DND-41 (cell line): ENCODE data around the gene TRIM68.

Experiments used
- EZH2 ChIP-seq: IDR thresholded peaks from 3 replicates; pipeline ENCODE4 v1.6.1; 2012; ENCODE audit warnings: borderline replicate concordance, low read depth, mild to moderate bottlenecking, moderate library complexity, low read length, inconsistent platforms; ENCODE audit not compliant: severe bottlenecking
- TF ChIP-seq, protein P1 (sequence below): IDR thresholded peaks from 2 replicates; pipeline ENCODE4 v1.5.1; 2012; ENCODE audit warnings: borderline replicate concordance, low read length, moderate library complexity, mild to moderate bottlenecking; ENCODE audit not compliant: poor library complexity, severe bottlenecking; ENCODE audit errors: extremely low read depth

DNA sequence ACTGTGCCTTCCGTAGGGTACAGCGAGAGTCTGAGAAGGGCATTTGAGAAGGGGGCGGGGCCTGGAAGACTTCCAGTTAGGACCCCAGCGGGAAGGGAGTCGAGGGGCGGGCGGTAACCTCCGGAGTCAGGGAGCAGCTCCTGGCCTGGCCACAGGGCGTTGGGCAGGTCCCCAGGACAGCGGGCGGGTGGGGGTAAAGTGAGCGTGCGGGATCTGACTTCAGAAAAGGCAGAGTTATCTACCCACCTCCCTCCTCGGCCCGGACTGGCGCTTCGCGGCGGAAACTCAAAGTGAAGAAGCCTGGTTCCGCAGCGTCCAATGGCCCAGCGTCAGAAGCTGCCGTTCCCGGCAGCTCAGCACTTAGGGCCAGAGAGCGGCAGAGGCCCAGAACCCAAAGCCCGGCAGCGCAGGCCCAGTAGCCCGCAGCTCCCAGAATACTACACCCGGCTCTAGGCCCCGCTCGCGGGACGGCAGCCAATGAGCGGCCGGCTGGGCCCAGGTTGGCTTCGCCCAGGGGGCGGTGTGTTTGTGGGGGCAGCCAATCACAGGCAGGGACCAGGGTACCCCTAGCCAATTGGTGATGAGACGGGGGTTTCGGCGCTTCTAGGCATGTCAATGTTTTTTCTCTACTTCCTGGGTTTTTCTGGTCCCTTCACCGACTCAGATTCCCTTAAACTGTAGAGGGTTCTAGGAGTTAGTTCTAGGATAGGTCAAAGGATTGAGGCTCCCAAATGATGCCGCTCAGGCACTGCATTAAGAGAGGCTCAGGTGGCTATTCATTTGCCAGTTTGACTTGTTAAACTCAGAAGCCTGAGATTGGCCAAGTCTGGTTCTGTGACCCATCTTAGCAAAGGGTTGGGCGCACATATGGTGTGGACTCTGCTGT lies at the start of gene TRIM68:
- TF ChIP-seq, protein P1, sequence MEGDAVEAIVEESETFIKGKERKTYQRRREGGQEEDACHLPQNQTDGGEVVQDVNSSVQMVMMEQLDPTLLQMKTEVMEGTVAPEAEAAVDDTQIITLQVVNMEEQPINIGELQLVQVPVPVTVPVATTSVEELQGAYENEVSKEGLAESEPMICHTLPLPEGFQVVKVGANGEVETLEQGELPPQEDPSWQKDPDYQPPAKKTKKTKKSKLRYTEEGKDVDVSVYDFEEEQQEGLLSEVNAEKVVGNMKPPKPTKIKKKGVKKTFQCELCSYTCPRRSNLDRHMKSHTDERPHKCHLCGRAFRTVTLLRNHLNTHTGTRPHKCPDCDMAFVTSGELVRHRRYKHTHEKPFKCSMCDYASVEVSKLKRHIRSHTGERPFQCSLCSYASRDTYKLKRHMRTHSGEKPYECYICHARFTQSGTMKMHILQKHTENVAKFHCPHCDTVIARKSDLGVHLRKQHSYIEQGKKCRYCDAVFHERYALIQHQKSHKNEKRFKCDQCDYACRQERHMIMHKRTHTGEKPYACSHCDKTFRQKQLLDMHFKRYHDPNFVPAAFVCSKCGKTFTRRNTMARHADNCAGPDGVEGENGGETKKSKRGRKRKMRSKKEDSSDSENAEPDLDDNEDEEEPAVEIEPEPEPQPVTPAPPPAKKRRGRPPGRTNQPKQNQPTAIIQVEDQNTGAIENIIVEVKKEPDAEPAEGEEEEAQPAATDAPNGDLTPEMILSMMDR, result no peak
- no peak for TF ChIP-seq EZH2
